ENCODE data around the gene FARS2.

DNA sequence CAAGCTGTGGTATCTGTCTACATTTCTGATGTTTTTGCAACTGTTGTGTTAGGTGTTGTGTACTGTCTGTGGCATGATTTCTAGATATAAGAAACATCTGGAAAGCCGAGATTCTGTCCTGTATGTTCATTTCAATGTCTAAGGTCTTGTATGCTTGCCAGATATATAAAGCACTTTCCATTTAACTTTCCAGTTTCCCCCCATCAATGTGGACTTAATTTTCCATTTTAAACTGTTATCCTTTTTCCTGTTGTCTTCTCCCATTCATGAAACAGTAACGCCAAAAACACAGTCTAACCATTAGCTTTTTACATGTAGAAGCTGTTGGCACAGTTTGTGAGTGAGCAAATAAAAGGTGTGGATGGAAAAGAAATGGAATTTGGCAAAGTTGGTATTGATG lies 181.6 kb downstream of the FARS2 start:
- TF ChIP-seq LEF1 (IDR thresholded peaks at IDR 0.05; ENCODE audit: borderline replicate concordance) (no peak), FOXA1 (IDR thresholded peaks at IDR 0.05) (no peak), SP1 (IDR thresholded peaks at IDR 0.05) (no peak), SUZ12 (IDR thresholded peaks at IDR 0.05) (no peak), L3MBTL2 (conservative IDR thresholded peaks at IDR 0.05) (no peak), ZNF384 (IDR thresholded peaks at IDR 0.05) (no peak), TARDBP (IDR thresholded peaks at IDR 0.05) (no peak), FOXK2 (IDR thresholded peaks at IDR 0.05) (no peak), FOXM1 (IDR thresholded peaks at IDR 0.05; ENCODE audit: borderline replicate concordance) (no peak)
